T-helper 9 cell (primary cell): Measurements from ENCODE around the gene USH2A.

Experiments
- DNase-seq: peaks from one replicate; pipeline ENCODE4 v3.0.0-alpha.2; 2020

Gene USH2A

GRCh38 chr1:215617979-215618378, 805.3 kb downstream of the USH2A start:
- no peak for DNase-seq

DNA sequence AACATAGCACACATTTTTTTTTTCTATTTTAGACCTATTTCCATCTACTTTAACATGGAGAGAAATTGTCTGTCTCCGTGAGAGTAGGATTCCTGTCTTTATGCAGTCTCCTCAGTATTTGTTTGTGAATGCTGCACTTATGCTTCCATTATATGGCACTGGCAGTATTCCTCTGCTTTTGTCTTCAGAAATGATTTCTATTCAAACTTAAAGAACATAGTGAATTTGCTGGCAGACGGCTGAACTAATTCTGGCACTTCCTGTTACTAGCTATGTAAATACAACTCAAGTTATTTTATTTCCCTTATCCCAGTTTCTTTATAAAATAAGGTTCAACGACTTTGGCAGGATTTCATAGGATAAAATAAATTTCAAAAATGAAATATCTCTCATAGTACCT, 810.9 kb downstream of the USH2A start:
- DNase-seq, result no peak

- DNase-seq, result no peak
Measured at GRCh38 chr1:215608646-215609045, 814.6 kb downstream of the USH2A start.

DNA sequence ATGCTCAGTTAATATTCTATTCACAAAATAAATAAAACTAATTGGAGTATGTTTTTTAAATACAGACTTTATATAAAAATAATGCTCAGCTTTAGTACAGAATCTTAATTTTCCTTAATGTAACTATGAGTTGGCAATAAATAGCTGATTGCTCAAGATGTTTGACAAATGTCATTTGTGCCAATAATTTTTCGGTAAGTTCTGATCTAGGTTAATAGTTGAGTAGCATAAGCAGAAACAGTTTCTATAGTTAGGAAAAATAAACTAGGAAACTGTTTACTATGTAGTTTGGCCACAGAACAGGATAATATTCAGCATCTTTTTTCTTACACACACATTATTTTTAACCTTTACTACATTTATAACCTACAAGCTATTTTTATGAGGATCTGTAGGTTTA, 815.8 kb downstream of the USH2A start:
- no peak for DNase-seq

- no peak for DNase-seq
Measured at GRCh38 chr1:215606564-215607168, 816.6 kb downstream of the USH2A start.

- no peak for DNase-seq
Measured at GRCh38 chr1:215606036-215606435, 817.2 kb downstream of the USH2A start.

DNA sequence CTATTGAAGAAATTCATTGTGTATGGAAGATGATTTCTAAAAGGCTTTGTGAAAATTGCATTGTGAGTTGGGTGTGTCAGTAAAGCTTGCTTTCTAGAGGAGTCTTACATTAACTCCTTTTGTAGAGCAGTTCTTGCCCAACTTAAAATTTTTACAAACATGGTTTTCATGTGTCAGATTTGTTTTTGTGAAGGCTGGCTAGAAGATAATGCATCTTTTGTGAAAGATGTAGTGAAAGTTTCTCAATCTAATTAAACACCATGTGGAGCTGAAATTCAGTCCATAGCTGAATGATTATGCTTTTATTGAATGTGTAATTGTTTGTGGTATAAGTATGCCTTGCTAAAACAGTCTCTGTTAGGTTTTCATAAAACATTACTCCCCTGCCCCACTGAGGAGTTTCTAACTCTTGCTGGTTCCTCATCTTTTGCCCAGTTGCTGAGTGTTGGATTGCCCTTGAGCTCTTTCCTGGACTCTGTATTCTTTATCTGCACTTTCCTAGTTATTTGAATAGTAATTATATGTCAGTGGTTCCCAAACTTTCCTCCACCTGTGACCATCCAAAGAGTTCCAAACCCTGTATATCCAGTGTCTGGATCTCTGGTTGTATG, 818.1 kb downstream of the USH2A start:
- no peak for DNase-seq

GRCh38 chr1:215603319-215603718, 819.9 kb downstream of the USH2A start:
- no peak for DNase-seq

- DNase-seq, result no peak
Measured at GRCh38 chr1:215601276-215601675, 822.0 kb downstream of the USH2A start.

GRCh38 chr1:215600867-215601266, 822.4 kb downstream of the USH2A start:
- no peak for DNase-seq

- no peak for DNase-seq
Measured at GRCh38 chr1:215600258-215600792, 822.9 kb downstream of the USH2A start.

DNA sequence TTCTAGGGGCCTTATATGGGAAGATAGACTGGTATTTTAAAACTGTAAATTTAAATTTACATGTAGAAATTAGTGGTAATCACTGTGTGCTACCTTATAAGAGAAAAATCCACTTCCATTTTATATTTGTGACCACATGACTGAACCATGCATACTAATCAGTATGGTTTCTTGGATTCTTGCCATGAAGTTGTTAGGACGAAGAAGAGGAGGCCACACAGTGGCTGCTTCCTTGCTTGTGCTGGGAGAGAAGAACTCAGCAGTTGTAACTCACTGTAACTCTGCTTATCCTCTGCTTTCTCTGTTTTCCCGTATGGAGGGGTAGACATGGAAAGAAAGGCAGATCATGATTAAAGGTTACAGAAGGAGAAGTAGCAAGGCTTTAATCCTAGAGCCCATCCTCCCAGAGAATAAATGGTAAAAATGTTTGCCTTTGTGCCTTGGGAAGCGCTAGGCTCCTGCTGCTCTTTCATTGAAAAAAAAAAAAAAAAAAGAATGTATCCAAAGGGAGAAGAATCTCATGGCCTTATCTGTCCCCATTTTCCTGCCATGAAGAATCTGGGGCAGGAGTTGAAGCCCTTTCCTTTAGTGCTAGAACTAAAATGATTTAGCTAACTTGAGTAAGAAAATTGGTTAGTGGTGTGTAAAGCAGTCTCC, 823.7 kb downstream of the USH2A start:
- DNase-seq, result no peak

GRCh38 chr1:215597961-215598360, 825.3 kb downstream of the USH2A start:
- no peak for DNase-seq

DNA sequence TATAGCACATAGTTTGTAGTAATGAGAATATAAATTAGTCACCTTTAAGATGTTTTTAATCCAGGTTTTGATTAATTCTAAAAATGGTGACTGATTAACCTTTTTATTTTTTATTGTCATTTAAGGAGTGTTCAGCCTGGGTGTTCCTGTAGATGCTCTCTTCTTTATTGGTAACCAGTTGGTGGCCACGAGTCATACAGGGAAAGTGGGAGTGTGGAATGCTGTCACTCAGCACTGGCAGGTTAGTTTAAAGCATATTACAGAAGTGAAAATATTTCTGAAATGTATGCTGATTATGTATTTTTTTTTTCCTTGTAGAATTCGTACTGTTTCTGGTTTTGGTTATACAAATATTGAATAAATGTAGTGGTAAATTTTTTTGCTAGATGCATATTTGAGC, 828.0 kb downstream of the USH2A start:
- no peak for DNase-seq

DNA sequence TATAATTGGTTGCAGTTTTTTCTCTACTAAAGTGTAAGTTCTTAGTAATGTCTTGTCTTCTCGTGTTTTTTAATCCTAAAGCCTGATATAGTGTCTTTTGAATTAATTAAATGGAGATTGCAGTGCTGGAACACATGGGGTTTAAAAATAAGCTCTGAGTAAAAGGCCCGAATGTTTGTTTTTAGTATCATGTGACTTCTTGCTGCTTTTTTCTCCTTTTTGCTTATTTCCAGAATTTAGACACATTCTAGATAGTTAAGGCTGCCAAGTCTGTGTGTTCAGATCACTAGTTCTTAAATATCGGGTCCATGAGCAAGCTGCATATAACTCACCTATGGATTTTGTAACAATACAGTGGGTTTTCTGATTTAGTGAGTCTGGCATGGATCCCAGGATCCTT, 828.6 kb downstream of the USH2A start:
- DNase-seq, result no peak

DNA sequence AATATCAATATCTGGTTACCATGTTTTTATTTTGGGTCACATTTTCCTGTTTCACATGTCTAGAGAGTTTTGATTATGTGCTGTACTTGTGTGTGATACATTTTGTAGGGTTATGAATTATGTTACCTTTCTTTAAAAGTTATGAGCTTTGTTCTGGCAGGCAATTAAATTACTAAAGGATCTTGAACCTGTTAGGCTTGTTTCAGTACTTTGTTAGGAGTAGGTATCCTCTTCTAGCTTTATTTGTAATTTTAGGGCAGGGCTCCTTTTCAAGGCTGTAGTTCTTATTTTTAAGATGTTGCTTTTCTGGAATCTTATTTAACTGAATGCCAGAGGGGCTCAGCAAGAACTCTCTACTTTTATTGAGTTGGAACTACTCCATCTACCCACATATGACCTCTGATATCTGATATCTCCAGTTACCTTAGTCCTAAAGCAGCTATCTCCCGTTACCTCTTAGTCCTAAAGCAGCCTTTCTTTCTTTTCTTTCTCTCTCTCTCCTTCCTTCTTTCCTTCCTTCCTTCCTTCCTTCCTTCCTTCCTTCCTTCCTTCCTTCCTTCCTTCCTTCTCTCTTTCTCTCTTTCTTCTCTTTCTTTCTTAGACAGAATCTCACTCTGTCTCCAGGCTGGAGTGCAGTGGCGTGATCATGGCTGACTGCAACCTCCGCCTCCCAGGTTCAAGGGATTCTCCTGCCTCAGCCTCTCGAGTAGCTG, 832.3 kb downstream of the USH2A start:
- no peak for DNase-seq

DNA sequence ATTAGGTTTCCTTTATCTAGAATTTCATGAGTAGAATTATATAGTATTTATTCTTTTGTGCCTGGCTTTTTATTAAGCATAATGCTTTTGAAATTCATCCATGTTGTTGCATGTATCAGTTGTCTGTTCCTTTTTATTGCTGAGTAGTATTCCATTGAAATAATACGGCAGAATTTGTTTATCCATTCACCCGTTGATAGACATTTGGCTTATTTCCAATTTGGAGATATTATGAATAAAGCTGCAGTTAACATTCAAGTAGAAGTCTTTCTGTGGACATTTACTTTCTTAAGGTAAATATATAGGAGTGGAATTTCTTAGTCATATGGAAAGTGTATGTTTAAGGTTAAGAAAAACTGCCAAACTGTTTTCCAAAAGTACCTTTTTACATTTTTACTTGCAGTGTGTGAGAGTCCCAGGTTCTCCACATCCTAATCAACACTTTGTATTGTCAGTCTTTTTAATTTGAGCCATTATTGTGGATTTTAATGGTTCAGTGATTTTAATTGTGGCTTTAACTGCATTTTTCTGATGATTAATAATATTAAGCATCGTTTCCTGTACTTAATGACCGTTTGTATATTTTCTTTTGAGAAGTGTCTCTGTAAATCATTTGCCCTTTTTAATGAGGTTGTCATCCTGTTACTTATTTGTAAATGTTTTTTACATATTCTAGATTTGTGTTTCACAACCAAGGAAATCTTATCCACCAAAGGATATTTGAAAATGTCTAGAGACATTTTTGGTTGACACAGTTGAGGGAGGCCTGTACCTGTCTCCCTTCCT, 833.4 kb downstream of the USH2A start:
- DNase-seq, result no peak

DNA sequence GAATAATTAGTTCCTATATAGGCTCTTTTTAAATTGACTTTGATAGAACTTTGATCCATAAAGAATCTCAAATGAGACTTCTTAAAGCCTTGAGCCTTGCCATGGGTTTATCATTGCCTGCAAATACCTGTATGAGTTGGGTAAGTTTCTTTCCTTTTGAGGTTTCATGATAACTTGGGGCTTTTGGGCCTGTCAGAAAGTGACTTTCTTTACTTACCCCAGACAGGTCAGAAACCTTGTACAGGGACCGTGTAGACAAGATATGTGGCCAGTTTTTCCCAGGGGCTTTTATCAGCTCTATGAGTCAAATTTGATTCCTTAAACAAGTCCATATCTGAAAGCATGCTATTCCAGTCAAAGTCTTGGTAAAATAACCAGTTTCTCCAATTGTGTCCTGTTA, 838.9 kb downstream of the USH2A start:
- DNase-seq, result no peak

DNA sequence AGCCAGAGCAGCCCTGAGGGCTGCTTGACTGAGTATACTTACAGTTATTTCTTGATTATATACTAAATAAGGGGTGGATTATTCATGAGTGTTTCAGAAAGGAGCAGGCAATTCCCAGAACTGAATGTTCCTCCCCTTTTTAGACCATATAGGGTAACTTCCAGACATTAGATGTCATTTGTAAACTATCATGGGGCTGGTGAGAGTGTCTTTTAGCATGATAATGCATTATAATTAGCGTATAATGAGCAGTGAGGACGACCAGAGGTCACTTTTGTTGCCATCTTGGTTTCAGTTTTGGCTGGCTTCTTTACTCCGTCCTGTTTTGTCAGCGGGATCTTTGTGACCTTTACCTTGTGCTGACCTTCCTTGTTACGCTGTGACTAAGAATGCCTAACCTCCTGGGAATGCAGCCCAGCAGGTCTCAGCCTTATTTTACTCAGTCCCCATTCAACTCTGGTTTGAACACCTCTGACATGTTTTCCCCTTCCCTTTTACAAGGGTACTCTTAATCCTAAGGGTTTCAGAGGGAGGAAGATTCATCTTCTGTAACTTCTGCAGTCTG, 840.0 kb downstream of the USH2A start:
- DNase-seq, result no peak

DNA sequence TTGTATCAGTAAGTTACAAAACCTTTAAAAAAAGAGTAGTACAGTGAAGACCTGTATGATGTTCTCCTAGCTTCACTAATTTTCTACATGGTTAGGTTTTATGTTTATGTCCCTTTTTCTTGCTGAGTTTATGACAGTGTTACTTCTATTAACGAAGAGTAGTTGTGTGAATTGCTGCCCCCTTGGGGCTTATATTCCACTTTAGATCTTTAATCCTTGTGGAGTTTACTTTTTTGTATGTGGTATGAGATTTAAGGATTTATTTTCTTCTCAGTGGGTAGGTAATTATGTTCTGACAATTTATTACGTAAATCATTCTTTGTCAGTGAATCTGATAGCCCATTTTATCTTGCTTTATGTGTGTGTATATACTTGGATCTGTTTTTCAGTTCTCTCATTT, 841.4 kb downstream of the USH2A start:
- DNase-seq, result no peak
